Measurements from ENCODE around the gene NEK10. TPM values are rescaled to one million over a fixed set of nuclear protein-coding genes. Genes with fewer than 3 reads are reported as not detected.

Gene NEK10
- total RNA-seq, 1 donor from 2014 or later: 1.2 TPM

DNA sequence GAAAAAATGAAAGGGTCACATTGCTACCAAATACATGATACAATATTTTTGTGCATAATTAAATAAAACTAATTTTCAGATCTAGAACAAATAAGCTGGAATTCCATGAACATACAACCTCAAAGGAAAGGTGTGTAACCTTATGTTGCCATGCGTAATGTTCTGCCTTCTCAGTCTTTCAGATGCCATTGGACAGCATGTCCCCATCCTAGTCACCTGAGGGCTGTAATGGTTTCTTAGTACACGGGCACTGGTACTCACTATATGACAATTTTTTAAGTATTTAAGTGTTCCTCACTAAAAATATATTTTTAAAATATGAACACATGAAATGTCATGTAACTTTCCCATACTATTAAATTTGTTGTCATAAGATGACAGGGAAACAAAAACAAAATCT lies 24.1 kb downstream of the NEK10 start:
- no peaks in the 10 kb centered on the region for H3K9me3 Mint-ChIP-seq (ENCODE audit: unreplicated experiment)
- H3K27ac Mint-ChIP-seq (ENCODE audit: unreplicated experiment): no peak overlapping the region
- no peaks in the 10 kb centered on the region for H3K27me3 Mint-ChIP-seq (ENCODE audit: unreplicated experiment)
- TF ChIP-seq, protein P1, sequence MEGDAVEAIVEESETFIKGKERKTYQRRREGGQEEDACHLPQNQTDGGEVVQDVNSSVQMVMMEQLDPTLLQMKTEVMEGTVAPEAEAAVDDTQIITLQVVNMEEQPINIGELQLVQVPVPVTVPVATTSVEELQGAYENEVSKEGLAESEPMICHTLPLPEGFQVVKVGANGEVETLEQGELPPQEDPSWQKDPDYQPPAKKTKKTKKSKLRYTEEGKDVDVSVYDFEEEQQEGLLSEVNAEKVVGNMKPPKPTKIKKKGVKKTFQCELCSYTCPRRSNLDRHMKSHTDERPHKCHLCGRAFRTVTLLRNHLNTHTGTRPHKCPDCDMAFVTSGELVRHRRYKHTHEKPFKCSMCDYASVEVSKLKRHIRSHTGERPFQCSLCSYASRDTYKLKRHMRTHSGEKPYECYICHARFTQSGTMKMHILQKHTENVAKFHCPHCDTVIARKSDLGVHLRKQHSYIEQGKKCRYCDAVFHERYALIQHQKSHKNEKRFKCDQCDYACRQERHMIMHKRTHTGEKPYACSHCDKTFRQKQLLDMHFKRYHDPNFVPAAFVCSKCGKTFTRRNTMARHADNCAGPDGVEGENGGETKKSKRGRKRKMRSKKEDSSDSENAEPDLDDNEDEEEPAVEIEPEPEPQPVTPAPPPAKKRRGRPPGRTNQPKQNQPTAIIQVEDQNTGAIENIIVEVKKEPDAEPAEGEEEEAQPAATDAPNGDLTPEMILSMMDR (IDR thresholded peaks at IDR 0.05; ENCODE audit: unreplicated experiment): no peak
- no peak overlapping the region for H3K4me3 Mint-ChIP-seq (ENCODE audit: unreplicated experiment)
- peaks cover 7% of the 10 kb centered on the region for H3K4me1 Mint-ChIP-seq (ENCODE audit: unreplicated experiment)
- no peak for DNase-seq (ENCODE audit: low spot score)
- no peaks in the 10 kb centered on the region for H3K36me3 Mint-ChIP-seq (ENCODE audit: low read depth, unreplicated experiment)

DNA sequence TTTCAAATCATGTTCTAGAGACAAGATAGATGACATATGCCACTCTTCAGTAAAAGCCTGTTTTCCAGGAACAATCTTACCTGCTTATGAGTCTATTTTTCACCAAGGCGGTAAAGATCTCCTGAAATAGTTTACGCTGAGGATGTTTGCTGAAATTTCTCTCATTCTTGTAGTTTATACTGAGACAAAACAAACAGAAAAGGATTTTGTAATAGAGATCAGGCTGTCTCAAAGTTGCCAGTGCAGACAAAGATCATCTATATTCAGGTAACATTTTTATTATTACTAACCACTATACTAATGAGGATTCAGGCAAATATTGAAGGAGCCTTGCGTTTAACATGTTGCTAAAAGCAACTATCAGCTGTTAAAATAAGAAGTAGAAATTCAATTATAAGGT lies 25.0 kb downstream of the NEK10 start:
- Mint-ChIP-seq H3K36me3 (ENCODE audit: low read depth, unreplicated experiment) (no peaks in the 10 kb centered on the region), H3K27ac (ENCODE audit: unreplicated experiment) (no peak overlapping the region), H3K9me3 (ENCODE audit: unreplicated experiment) (no peaks in the 10 kb centered on the region), H3K27me3 (ENCODE audit: unreplicated experiment) (no peaks in the 10 kb centered on the region), H3K4me3 (ENCODE audit: unreplicated experiment) (no peak overlapping the region), H3K4me1 (ENCODE audit: unreplicated experiment) (peaks cover 1% of the 10 kb centered on the region)
- no peak for DNase-seq (ENCODE audit: low spot score)
- TF ChIP-seq, protein P1 (IDR thresholded peaks at IDR 0.05; ENCODE audit: unreplicated experiment): no peak

DNA sequence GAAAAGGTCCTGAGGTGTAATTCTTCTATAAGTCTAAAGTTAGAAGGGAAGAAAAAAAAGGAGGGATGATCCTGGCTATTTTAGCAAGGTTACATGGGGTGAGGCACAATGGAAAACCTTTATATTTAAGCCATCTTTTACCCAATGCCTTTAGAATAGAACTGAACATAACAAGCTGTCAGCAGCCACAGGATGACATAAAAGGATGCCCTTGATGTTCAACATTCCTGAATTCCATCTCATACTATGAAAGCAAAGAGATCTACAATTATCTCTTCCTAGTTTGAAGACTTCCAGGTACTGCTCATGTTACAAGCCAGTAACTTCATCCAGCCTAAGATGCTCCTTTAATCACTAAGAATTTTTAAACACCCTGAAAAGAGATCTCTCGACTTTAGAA lies 26.9 kb downstream of the NEK10 start:
- Mint-ChIP-seq H3K36me3 (ENCODE audit: low read depth, unreplicated experiment) (no peaks in the 10 kb centered on the region), H3K4me1 (ENCODE audit: unreplicated experiment) (no peaks in the 10 kb centered on the region), H3K27me3 (ENCODE audit: unreplicated experiment) (no peaks in the 10 kb centered on the region), H3K27ac (ENCODE audit: unreplicated experiment) (no peak overlapping the region), H3K9me3 (ENCODE audit: unreplicated experiment) (no peaks in the 10 kb centered on the region), H3K4me3 (ENCODE audit: unreplicated experiment) (no peak overlapping the region)
- TF ChIP-seq, protein P1 (IDR thresholded peaks at IDR 0.05; ENCODE audit: unreplicated experiment): no peak
- DNase-seq (ENCODE audit: low spot score): no peak

DNA sequence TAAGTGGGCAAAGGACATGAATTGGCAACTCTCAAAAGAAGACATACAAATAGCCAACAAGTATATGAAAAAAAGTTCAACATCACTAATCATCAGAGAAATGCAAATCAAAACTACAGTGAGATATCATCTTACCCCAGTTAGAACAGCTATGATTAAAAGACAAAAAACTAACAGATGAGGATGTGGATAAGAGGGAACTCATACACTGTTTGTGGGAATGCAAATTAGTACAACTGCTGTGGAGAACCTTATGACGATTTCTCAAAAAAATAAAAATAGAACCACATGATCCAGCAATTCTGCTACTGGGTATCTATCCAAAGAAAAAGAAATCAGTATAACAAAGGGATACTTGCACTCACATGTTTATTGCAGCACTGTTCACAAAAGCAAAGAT lies 28.6 kb downstream of the NEK10 start:
- Mint-ChIP-seq H3K4me3 (ENCODE audit: unreplicated experiment) (no peak overlapping the region), H3K27me3 (ENCODE audit: unreplicated experiment) (no peaks in the 10 kb centered on the region), H3K4me1 (ENCODE audit: unreplicated experiment) (no peaks in the 10 kb centered on the region), H3K36me3 (ENCODE audit: low read depth, unreplicated experiment) (no peaks in the 10 kb centered on the region), H3K9me3 (ENCODE audit: unreplicated experiment) (no peaks in the 10 kb centered on the region), H3K27ac (ENCODE audit: unreplicated experiment) (no peak overlapping the region)
- no peak for DNase-seq (ENCODE audit: low spot score)
- TF ChIP-seq, protein P1 (IDR thresholded peaks at IDR 0.05; ENCODE audit: unreplicated experiment): no peak

DNA sequence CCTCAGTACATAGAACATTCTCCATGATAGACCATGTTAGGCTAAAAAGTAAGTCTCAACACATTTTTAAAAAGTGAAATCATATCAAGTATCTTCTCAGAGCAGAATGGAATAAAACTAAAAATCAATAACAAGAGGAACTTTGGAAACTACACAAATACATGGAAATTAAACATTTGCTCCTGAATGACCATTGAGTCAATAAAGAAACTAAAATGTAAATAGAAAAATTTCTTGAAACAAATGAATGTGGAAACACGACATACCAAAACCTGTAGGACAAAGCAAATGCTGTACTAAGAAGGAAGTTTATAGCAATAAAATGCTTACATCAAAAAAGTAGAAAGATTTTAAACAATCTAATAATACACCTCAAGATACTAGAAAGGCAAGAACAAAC lies 33.6 kb downstream of the NEK10 start:
- TF ChIP-seq, protein P1 (IDR thresholded peaks at IDR 0.05; ENCODE audit: unreplicated experiment): no peak
- no peaks in the 10 kb centered on the region for H3K9me3 Mint-ChIP-seq (ENCODE audit: unreplicated experiment)
- no peak overlapping the region for H3K27ac Mint-ChIP-seq (ENCODE audit: unreplicated experiment)
- DNase-seq (ENCODE audit: low spot score): no peak
- H3K4me1 Mint-ChIP-seq (ENCODE audit: unreplicated experiment): no peaks in the 10 kb centered on the region
- no peak overlapping the region for H3K4me3 Mint-ChIP-seq (ENCODE audit: unreplicated experiment)
- peaks cover 3% of the 10 kb centered on the region for H3K36me3 Mint-ChIP-seq (ENCODE audit: low read depth, unreplicated experiment)
- no peaks in the 10 kb centered on the region for H3K27me3 Mint-ChIP-seq (ENCODE audit: unreplicated experiment)

Measured in endothelial cell (in vitro differentiated cells).